Heart left ventricle (tissue), 13 donors: Measurements from ENCODE around the gene PVR.

Source experiments
- CTCF ChIP-seq, 12 donors: fragments of 200-600 bp; sonication (generic) in 4 of 12; IDR thresholded peaks; one replicate each; pipeline versions ENCODE4 v1.5.0 to v1.8.0; 2018 to 2022; ENCODE audit warnings: antibody characterized with exemption in 12 of 12, mild to moderate bottlenecking in 5 of 12
- POLR2A ChIP-seq, 2 donors: fragments of 450-650 bp; IDR thresholded peaks; one replicate each; pipeline ENCODE4 v1.6.1; 2017; ENCODE audit warnings: antibody characterized with exemption in 2 of 2, mild to moderate bottlenecking in 2 of 2, moderate library complexity in 2 of 2
- donor health status: ischemic (EF 13 %, LVEDD 7.1; RV severe dilation, severe dysfunction).
- donor health status: DM: no; HTN: yes; CAD: no.
- donor health status: DM: no; HTN: no; CAD: no.
- donor health status: ischemic (EF 25% LVEDD 6.9; RV normal size, moderate dysfunction).
- donor health status: ischemic (EF 25% LVEDD 5.7; RV mildly dilated, moderate dysfunction).
- donor health status: ischemic (EF 35%, LVEDD 5.7; RV mildly dilated, moderate dysfunction).
- donor health status: nonischemic (EF 11% LVEDD 7.7; RV severe dilation, severe dysfunction).
- donor health status: DM: yes; HTN: yes; CAD: no.
- donor health status: PGD.
- donor health status: ischemic (EF 29% LVEDD 5.4; RV normal size, mild dysfunction).
- donor health status: nonischemic (EF 23%, LVEDD 6.1; RV moderate dilation, normal function).

GRCh38 chr19:44696939-44697669 is 53.4 kb downstream of the PVR start:
- no peak for TF ChIP-seq CTCF (IDR thresholded peaks at IDR 0.05)
- no peak for TF ChIP-seq POLR2A (IDR thresholded peaks at IDR 0.05)
